LNCAP (cell line): ENCODE data around the gene COPA.
A peak's percentile ranks its signal among the peaks of the same experiment; 100 is the strongest.

ENCODE experiments used
- TF ChIP-seq, protein P1 (sequence below): fragments of 450-650 bp; IDR thresholded peaks from 2 replicates; pipeline ENCODE4 v1.5.1; 2017; ENCODE audit warnings: mild to moderate bottlenecking

COPA gene

DNA sequence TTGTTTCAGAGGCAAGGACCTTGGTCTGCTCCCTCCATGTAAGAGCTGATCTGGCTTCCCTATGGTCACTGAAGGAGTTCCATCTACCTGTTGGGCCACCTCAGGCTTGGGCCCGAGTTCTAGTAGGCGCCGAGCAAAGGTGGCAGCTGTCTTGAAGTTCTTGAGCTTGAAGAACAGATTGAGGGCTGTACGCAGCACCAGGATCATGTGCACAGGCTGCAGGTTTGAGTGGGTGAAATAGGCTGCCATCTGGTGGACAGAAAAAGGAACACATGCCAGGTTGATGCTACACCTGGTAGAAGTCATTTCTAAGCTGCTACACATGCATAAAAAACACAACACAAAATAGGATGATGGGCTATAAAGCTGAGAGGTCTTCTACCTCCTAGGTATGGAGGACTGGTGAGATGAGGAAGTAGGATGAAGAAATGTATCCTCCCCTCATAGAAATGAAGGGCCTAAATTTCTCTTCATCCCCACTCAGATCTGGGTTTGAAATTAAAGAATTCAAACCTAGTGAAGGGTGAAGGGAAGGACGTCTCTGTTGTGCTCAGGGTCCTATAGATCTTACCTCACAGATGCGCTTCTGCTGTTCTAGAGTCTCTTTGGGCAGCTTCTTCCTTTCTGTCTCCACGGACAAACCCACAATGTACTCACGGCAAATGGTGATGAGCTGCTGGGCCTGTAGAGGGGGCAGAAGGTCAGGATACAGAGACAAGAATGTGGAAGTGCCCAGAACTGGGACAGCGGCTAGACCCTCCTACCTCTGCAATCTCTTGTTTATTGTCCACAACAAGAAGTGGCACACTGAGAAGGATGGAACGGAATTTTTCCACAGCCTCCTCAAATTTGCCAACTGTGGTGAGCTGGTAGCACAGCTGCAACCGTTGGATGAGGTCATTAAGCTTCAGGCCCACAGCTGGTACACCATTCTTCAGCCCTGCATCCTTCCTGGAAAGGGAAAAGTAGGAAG is 51.5 kb downstream of the COPA start:
- TF ChIP-seq, protein P1, sequence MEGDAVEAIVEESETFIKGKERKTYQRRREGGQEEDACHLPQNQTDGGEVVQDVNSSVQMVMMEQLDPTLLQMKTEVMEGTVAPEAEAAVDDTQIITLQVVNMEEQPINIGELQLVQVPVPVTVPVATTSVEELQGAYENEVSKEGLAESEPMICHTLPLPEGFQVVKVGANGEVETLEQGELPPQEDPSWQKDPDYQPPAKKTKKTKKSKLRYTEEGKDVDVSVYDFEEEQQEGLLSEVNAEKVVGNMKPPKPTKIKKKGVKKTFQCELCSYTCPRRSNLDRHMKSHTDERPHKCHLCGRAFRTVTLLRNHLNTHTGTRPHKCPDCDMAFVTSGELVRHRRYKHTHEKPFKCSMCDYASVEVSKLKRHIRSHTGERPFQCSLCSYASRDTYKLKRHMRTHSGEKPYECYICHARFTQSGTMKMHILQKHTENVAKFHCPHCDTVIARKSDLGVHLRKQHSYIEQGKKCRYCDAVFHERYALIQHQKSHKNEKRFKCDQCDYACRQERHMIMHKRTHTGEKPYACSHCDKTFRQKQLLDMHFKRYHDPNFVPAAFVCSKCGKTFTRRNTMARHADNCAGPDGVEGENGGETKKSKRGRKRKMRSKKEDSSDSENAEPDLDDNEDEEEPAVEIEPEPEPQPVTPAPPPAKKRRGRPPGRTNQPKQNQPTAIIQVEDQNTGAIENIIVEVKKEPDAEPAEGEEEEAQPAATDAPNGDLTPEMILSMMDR: peak; percentile 87

DNA sequence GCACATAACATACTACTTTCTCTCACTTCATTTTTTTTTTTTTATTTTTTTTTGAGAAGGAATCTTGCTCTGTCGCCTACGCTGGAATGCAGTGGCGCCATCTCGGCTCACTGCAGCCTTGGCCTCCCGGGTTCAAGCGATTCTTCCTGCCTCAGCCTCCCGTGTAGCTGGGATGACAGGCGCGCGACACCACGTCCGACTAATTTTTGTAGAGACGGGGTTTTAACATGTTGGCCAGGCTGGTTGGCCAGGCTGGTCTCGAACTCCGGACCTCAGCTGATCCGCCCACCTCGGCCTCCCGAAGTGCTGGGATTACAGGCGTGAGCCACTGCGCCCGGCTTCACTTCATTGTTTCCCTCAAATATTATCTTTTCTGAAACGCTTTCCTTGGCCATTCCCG is 57.5 kb downstream of the COPA start:
- TF ChIP-seq, protein P1: no peak

DNA sequence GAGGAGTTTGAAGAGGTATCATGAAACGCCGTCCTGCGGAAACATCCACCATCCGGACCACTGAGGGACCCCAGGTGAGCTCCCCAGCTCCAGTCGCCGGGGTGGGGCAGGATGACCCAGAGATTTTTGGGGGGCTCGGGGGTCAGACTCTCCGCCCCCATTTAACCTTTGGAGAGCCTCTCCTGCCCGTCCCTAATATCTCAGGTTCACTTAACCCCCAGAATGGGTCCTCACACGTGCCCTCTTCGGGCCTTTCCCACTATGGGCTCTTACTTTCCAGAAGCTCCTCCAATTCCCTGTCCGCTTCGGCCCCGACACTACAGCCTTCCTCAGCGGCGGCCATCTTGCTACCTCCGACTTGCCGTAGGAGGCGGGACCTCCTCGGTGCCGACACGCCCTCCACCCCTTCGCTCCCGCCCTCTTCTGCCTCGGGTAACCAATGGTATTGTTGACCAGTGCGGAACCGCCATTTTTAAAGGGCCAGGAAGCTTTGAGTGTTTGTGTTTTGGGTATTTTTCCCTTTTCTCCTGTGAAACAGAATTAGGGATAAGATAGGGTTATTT is 58.2 kb downstream of the COPA start, which contains the start of gene PEX19:
Gene PEX19, minus strand, starts transcription at position 352 of the 563 bp plus-strand sequence. Its CDS starts 9 bp downstream, at position 343.
- TF ChIP-seq, protein P1: no peak

DNA sequence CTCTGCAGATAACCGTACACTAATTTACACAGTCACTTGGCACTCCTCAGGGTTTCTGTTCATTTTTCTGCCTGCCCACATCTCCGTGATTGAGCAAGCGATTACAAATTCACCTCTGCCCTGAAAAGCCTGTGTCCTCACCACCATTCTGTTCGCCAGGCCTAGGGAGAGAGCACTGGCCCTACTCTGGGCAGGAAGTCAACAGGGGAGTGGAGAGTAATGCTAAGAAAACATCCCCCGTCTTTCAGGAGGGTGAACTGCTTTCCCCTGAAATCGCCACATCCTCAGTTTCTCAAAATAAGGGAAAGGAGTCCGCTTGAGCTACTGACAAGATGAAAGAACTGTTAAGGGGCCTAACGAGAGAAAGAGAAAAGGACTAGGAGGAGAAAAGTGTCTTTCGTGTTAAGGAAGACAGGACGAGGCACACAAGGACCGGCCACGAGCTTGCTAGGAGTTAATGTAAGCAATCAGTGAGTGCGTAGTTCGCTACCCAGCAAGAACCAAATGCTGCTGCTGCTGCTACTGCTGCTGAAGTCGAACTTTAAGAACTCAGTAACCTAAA is 58.7 kb downstream of the COPA start:
- TF ChIP-seq, protein P1: no peak

DNA sequence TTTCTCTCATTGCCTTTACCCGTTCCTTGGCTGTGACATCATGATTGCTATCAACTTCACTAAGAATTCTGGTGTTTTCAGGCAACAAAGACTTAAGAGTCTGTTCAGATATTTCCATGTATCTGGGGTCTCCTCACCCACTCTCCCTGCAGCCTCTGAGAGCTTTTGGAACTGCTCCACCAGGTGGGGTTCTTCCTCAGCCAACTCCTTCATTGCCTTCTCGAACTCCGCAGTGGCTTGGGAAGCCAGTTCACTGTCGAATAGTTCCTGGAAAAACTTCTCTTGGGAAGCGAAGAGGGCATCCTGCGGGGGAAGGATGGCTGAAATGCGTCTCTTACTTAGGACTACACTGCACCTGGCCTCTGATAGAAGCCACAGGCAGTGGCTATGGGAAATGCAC is 60.2 kb downstream of the COPA start:
- TF ChIP-seq, protein P1: no peak

DNA sequence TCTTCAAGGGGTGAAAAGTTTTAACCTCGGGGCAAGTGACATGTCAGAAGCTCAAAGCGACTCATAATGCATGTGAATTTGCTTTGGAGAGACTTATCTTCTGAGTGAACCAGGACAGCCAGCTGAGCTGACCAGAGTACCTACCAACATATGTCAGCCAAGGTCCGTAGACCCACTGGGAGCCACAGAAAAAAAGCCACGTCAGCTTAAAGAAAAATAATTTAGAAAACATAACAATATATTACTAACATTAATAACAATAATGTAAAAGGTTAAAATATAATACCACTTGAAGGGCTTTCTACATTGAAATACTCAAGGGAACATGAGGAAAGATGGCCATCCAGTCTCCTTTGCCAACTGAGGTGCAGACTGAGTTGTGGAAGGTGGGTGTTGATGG is 65.1 kb downstream of the COPA start:
- TF ChIP-seq, protein P1: no peak

DNA sequence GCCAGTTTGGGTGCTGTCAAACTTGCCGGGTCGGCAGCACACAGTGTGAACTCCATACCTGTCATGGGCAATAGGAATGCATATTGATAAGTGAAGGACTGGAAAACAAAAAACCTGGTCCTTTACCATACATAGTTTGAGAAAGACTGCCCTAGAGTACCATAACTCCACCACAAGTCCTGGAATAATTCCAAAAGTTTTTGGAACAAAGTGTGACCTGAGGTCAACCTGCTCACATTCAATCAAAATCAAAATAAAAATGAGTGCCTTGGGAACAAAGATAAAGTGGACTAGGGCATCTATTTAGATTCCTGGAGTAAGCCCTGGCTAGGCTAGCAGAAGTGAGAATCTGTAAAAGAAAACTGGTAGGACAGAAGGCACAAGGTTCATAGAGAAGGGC is 65.7 kb downstream of the COPA start:
- TF ChIP-seq, protein P1: no peak
